HG03097 (cell line): ENCODE data around the gene C12orf60.
"Not testable (repeated sequence)": the region's sequence is repeated elsewhere in the genome, so short reads cannot be mapped to it uniquely, and the experiment has no call there.

Experiments used
- ATAC-seq: cut with Tn5 transposase; IDR thresholded peaks from one replicate; pipeline ENCODE4 v1.9.1; 2021; ENCODE audit not compliant: unreplicated experiment, low FRiP score

C12orf60 gene, protein sequence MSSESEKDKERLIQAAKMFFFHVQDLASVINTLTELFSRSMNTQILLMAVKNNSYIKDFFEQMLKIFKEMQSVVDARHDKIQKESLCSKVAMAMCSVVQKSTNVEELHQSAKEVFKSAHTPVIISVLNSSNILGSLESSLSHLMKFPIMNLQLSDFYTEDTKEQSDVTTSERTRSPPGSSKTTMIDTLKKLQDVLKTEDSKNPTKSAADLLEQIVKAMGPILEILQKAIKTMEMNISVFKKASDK

DNA sequence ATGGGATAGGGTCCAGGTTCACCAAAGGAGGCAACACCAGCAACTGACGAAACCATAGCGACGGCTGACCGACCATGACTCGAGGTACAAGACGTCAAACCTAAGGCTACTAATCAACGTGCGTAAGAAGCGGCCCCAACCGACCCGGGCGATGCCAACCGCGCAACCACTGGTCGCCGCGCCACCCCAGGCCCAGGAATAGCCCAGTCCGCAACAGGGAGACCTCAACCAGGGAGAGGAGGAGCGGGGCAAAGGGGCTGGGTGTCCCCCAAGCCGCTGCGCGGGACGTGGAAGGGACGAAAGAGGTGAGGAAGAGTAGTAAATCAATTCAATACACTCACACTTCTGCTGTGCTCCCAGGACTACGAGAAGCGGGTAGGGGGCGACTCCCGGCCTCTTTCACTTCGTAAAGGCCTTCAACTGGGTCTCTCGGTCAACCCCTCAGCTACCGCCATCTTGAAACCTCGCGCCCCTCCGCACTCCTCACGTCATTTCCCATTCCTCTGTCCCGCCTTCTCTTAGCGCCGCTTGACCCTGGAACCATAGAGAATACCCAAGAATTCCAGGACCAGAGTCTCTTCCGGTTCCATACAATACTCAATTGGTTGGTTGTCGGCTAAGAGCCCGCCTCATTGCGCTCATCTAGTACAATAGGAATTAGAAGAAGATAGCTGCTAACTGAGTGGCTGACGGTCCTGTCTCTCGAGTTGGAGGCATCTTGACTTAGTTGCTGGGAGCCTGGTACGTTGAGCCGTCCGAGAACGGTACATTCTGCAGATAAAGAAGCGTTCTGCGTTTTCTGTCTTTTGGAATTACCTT lies at the start of gene C12orf60, which contains the start of gene WBP11:
C12orf60 (plus strand) TSS at position 660 of the 819 bp plus-strand sequence. CDS start 19,266 bp downstream, outside the sequence.
WBP11 (minus strand) TSS at position 468 of the 819 bp plus-strand sequence. CDS start 2,095 bp downstream, outside the sequence.
- peak; percentile 100 for ATAC-seq

DNA sequence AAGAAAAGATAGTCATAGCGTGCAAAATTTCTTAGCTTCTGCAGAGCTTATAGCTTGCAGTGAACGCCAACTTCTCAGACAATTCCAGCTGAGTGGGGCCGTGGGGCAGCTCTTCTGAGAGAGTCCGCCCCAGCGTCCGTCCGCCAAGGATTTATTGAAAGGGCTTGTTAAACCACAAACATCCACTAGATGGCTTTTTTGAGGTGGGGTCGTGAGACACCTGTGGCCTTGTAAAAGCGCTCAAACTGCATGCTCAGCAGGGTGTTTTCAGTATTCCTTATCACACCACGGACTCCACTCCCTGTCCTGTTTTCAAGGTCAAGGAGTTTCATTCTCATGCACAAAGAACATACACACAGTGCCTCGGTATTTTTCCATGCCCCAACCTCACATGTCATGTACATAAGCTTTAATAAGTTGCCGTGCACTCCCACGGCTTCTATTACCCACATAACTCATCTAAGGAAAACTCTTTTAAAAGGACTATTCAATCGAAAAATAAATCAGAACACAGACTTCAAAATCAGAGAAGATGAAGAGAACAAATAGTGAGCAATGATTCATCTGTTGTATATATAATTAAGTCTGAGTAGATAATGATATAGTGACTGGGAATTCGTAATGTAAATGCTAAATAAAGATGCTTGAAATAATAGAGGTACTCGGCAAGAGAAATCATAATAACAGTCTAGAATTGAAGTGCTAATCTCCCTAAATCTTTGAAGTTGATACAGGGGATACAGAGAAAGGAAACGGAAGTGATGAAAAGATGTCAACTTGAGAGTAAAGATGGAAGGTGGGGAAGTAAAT lies 46.9 kb upstream of the C12orf60 start:
- ATAC-seq: no peak

DNA sequence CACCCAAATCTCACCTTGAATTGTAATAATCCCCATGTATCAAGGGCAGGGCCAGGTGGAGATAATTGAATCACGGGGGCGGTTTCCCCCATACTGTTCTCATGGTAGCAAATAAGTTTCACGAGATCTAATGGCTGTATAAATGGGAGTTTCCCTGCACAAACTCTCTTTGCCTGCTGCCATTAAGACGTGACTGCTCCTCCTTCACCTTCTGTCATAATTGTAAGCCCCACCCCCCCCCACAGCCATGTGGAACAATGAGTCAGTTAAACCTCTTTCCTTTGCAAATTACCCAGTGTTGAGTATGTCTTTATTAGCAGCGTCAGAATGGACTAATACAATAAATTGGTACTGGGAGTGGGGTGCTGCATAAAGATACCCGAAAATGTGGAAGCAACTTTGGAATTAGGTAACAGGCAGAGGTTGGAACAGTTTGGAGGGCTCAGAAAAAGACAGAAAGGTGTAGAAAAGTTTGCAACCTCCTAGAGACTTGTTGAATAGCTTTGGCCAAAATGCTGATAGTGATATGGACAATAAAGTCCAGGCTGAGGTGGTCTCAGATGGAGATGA lies 43.7 kb upstream of the C12orf60 start:
- ATAC-seq: not testable (repeated sequence)

DNA sequence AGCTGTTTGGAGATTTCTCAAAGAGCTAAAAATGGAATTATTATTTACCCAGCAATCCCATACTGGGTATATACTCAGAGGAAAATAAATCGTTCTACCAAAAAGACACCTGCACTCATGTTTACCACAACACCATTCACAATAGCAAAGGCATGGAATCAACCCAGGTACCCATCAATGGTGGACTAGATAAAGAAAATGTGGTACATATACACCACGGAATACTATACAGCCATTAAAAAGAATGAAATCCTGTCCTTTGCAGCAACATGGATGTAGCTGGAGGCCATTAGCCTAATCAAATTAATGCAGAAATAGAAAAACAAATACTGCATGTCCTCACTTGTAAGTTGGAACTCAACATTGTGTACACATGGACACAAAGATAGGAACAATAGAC lies 38.1 kb upstream of the C12orf60 start:
- no peak for ATAC-seq

DNA sequence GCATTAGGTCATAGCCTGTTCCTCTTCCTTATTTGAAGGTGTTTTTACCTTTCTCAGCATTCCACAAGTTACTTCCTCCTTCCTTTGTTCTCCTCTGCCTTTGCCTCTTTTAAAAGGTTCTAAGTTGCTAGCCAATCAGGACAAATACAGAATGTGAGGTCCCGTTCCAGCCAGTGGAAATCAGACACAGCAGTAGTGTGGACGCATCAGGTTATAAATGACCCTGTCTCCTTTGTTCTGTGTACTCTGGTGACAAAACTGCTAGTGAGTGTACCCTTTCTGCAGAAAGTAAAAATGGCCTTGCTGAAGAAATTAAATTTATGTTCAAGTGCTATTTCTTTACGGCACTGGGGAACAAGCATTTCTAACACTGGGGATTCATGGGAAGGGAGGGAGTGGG lies 37.5 kb upstream of the C12orf60 start:
- not testable (repeated sequence) for ATAC-seq

DNA sequence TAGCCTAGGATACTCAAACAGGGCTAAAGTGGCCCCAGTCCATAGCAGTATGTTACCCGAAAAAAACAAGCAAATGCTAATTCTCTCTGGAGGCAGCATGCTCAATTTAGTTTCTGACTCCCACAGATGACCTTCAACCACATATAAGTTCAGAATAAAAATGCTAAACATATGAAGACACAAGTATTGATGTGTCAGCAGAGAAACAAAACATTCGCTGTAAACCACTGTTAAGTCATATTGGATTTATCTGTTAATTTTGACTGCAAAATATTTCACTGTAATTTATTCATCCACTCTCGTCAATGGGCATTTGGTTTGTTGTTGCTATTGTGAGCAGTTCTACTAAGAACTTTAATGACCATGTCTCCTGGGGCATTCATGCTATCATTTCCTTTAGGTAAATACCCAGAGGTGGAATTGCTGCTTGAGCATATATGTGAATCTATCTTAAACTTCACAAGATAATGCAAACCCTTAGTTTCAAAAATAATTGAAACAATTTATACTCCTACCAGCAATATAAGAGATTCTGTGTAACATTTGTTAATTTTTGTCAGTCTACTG lies 36.7 kb upstream of the C12orf60 start:
- no peak for ATAC-seq

DNA sequence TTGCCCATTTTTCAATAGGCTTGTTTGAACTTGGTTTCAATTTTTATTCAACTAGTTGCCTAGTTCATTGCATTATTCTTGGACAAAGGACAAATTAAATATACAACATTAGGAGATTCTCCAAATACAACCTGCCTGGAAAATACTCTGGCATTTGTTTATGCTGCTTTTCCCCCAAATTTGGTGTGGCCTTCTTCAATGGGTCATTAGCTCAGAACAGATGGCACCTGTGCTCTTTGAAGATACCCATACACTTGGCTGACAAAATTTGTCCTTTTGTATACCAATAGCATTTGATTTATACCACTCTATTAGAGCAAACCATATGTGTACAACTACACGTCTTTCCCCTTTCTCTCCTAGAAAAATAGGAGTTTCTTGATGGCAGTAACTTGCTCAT lies 35.9 kb upstream of the C12orf60 start:
- no peak for ATAC-seq

DNA sequence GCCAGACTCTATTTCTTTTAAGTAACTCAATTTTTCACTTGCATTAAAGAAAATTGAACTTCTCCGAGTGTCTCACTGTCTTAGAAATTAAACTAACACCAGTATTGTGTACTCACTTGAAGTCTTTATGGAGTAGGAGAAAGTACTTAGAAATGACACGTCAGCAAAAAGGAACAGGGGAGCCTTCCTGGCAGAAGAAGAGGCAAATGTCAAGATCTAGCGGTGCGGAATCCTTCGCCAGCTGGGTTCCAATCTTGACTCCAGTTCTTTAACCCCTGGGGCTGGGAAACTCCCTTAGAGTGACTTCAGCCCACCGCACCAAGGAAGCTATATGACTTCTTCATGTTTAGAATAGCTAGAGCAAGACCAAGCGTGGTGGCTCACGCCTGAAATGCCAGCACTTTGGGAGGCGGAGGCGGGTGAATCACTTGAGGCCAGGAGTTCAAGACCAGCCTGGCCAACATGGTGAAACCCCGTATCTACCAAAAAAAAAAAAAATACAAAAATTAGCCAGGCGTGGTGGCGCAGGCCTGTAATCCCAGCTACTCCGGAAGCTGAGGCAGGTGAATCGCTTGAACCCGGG lies 34.6 kb upstream of the C12orf60 start:
- no peak for ATAC-seq

DNA sequence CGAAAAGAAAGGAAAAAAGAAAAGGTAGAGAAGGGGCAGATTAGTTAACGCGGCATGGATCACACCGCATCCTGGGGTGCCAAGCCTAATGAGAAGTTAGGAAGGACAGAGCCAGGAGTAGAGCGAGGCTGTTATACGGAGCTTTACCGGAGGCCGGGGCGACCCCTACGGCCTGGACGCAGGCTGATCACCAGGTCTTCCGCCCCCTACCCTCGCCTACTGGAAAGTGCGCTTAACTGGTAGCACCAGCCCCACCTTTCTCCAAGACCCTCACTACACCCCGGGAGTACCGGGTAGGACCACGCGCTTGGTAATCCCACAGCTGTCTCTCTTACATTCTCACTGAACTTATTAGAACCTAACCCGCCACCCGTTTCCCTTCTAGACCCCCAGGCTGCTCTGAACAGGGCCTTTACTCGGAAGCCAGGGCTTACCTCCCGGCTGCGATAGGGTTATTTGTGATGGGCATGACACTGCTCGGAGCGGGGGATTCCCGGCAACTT lies 34.0 kb upstream of the C12orf60 start:
- ATAC-seq: no peak

DNA sequence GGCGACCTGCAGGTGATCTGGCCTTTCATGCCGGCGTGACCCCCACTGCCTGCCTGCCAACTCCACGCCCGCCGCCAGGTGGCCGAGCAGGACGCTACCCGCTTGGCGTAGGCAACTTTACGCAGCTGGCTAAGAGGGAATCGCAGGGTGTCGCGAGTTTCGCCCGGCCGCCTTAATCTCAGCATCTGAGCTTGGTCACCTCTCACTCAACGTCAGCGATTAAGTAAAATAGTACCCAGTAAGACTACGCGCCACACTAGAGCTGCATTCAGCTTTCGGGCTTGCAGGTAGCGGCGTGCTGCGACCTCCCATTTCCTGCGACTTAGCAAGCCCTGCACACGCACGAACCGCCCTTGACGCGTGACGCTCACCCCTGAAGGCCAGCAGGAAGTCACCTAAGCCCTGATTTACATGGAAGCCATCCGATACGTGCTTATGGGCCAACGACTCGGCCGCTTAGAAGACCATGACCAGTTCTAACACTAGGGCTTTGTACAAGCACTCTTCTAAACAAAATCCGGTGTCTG lies 33.4 kb upstream of the C12orf60 start:
- ATAC-seq: peak; percentile 28

DNA sequence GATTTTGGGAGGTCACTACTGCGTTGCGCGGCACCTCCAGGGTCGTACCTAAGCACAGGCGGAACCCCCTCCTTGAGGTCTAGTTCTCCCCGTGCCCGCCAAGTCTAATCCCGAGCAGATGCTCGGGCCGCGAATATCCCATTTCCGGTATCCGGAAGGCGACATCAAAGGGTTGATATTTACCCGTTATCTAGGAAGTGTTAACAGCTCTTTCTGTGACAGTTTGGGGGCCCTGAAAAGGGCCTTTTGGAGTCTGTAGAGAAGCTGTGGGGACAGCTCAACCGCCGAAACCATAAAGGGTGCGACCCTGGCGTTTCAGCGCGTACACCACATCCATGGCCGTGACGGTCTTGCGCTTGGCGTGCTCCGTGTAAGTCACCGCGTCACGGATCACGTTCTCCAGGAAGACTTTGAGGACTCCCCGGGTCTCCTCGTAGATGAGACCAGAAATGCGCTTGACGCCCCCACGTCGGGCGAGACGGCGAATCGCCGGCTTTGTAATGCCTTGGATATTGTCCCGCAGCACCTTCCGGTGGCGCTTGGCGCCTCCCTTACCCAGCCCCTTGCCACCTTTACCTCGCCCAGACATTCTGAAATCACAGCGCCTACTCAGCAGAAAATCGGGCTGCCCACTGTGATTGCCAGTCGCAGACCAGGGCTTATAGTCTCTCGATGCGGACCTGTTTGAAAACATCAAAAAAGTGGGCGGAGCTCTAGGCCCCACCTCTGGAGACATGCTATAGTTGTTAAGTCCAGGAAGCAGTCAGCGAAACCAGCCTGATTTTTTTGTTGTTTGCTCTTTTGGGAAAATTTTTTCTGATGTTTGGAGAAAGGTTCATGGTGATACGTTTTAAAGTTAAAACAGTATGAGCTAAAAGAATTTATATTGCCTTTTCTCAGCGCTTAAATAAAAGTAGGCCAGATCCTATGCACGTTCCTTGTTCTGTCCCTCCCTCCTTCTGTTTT lies 32.7 kb upstream of the C12orf60 start:
- peak; percentile 29 for ATAC-seq

DNA sequence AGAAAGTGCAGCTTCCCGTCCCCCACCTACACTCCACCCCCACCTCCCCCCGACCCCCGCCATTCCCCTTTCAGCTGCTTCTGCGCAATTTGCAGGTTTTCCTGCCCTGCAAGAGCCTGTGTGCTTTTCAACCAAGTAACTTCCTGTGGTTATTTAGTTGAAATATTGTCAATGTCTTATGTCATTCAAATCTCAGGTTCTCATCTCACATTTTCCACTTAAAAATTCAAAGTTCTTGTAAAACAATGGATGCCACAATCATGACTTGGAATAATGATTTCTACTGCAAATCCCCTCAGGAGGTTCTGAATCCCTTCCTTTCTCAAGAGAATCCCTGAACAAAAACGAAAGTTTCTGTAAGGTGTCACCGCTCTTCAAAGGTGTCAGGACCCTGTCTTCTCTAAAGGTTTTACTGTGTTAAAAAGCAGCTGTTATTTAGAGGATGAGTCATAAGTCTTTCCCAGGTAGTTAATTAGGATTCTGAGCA lies 31.8 kb upstream of the C12orf60 start:
- ATAC-seq: no peak

DNA sequence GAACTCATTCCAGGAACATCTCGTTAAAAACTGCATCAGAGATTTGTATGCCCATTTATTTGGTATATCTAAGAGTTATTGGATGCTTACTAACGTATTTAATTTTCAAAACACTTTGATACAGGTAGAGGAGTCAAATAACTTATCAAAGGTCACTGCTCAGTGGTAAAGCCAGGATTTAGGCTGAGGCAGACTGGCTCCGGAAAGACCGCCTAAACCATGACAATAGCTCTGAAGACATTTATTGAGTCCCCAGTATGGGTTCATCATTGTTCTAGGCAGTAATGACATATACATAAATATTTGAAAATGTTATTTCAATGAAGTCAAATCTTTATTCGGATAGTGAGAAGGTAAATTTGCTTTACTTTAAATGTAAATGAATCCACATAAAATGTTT lies 30.5 kb upstream of the C12orf60 start:
- no peak for ATAC-seq

DNA sequence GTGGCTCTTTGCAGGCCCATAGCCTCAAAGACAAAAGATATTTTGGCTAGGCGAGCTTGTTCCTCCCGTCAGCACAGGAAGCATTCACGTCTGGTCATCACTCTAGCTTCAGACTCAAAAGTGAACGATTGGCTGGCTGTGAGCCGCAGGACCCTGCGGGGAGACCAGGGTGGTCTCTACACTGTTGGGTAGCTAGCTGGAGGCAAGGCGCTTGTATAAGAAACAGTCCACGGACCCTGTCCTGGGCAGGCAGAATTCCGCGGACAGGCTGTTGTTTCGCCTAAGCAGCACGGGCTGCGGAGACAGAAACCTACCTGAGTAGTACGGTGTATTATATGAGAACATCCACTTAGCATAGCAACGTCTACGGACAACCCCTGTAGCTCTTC lies 29.8 kb upstream of the C12orf60 start:
- ATAC-seq: peak; percentile 21

DNA sequence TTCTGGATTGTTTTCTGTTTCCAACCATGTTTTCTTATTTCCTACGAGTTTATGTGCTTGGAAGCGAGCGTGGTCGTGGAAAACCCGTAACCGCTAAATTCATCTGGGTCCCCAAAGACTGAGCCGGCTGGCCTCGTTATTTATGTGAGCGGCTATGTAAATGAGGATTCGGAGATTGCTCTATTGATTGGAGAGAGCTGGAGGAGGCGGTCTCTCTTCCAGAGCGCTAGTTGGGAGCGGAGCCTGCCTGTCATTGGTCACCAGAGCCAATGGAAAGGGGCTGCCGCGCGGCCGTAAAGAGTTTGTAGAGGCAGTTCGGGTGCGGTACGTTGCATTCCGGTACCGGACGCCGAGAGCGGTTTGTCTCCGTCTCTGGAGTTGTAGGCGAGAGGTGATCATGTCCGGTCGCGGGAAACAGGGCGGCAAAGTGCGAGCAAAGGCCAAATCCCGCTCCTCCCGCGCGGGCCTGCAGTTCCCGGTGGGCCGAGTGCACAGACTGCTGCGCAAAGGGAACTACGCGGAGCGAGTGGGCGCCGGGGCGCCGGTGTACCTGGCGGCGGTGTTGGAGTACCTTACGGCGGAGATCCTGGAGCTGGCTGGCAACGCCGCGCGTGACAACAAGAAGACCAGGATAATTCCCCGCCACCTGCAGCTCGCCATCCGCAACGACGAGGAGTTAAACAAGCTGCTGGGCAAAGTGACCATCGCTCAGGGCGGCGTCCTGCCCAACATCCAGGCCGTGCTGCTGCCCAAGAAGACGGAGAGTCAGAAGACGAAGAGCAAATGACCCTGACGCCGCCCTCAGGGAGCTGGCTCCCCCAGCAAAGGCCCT lies 29.2 kb upstream of the C12orf60 start:
- peak; percentile 60 for ATAC-seq

DNA sequence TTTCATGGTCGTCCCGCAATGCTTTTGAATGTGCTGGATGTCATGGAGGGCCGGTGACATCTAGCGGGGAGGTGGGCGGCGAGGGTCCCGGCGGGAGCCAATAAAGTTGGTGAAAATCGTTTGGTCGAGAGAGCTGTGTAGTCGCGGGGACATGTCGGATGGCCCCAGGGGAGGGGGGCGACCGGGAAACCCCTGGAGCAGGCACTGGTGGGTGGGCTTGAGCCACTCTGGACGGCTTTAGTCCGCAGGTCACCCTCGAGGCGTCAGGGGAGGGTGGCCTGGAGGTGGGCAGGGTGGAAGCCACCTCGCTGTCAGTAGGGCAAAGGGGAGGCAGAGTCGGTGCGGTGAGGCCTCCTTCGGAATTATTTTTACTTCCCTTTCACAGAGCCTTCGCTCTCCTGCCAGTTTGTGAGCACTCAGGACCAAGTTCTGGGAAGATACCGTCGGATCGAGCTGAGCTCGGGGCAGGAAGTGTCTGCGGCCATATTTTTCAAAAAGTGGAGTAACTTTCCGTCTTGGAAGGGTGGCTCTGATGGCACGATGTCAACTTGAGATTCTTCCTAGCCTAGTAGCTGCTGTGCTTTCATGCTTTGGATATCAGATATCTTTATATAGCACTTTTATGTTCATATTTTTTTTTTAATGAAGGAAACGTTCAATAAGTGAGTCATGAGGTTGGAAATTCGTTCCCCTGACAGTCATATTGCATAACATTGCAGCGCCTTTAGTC lies 28.4 kb upstream of the C12orf60 start:
- no peak for ATAC-seq

DNA sequence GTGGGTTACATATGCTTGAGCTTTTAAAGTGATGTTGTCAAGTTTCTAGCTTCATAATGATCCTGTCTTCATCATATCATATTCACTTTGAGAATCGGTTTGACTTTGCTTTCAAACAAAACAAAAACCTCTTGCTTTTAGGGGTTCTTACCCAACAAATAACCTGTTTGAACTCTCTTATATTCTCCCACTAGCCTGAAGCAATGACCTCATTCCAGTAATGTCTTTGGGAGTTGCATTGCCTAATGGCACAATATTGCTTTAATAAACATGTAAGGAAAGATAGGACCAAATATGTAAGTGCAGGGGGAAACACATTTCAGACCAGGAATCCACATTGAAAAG lies 27.9 kb upstream of the C12orf60 start:
- no peak for ATAC-seq
